HCT116 (cell line): Measurements from ENCODE around the gene S100A7. TPM values are rescaled to one million over a fixed set of nuclear protein-coding genes. Genes with fewer than 3 reads are reported as not detected.

Source experiments
- ATAC-seq: fragments of 200-7000 bp; cut with Tn5 transposase; 2 replicates; pipeline ENCODE4 v1.9.1; 2020; ENCODE audit warnings: mild to moderate bottlenecking, moderate library complexity
- BruUV-seq: library from RNA; stranded (reverse); fragments of 400-500 nt; replicated peaks from 2 replicates; lab custom pipeline; 2021; lab: Mats Ljungman, UMichigan
- CTCF ChIA-PET: fragments of 300-600 bp; sonication (Branson Sonifier 250); formaldehyde crosslinking; loops from one replicate; lab custom pipeline; 2021; ENCODE audit warnings: antibody characterized with exemption; lab: Charles Lee
- POLR2A ChIA-PET: fragments of 300-600, 350-600 bp; sonication (Branson Sonifier 250); formaldehyde crosslinking; loops from one replicate; lab custom pipeline; 2021; ENCODE audit warnings: antibody characterized with exemption; lab: Charles Lee
- RAD21 ChIA-PET, 2 experiments: fragments of 300-600 bp; sonication (Branson Sonifier 250); formaldehyde crosslinking; loops; one replicate each; lab custom pipeline; 2023; ENCODE audit warnings: low total read pairs in 2 of 2; ENCODE audit not compliant: uncharacterized antibody in 2 of 2, unreplicated experiment in 2 of 2, low non-redundant PET in 1 of 2; lab: Charles Lee
- DNase-seq: peaks from one replicate; pipeline ENCODE4 v3.0.0-alpha.2; 2010; ENCODE audit warnings: low read depth, low spot score
- H2AFZ ChIP-seq: fragments of 200-600 bp; shearing (Covaris generic), sonication (generic); 2 replicates; pipeline ENCODE4 v1.6.1; 2017; ENCODE audit warnings: low read depth, mixed run types, mixed read lengths, antibody characterized with exemption, low read length; ENCODE audit not compliant: poor library complexity, severe bottlenecking
- H3K27ac ChIP-seq: 2 replicates; pipeline ENCODE4 v1.5.1; 2012; ENCODE audit warnings: low read depth, low read length
- H3K27me3 ChIP-seq: fragments of 200-600 bp; sonication (generic); 2 replicates; pipeline ENCODE4 v1.6.1; 2016; ENCODE audit warnings: mixed run types, low read length, mixed read lengths; ENCODE audit not compliant: insufficient read depth
- H3K36me3 ChIP-seq, 2 experiments: fragments of 200-500 bp in 1 of 2; fragments of 200-600 bp in 1 of 2; sonication (Bioruptor generic) in 1 of 2; sonication (generic) in 1 of 2; 2 replicates each; pipeline versions ENCODE4 v1.5.1 to v1.6.1; 2014 to 2016; ENCODE audit warnings: low read length in 2 of 2, inconsistent platforms in 1 of 2, mixed read lengths in 1 of 2, mixed run types in 1 of 2; ENCODE audit not compliant: insufficient read depth in 2 of 2, control insufficient read depth in 1 of 2
- H3K4me1 ChIP-seq, 2 experiments: fragments of 200-600 bp in 1 of 2; sonication (generic) in 1 of 2; 2 replicates each; pipeline versions ENCODE4 v1.5.1 to v1.6.1; 2012 to 2017; ENCODE audit warnings: low read length in 2 of 2, inconsistent platforms in 1 of 2, mild to moderate bottlenecking in 1 of 2, mixed read lengths in 1 of 2, mixed run types in 1 of 2, moderate library complexity in 1 of 2; ENCODE audit not compliant: insufficient read depth in 2 of 2, control insufficient read depth in 1 of 2
- H3K4me2 ChIP-seq: fragments of 200-600 bp; sonication (generic); 2 replicates; pipeline ENCODE4 v1.6.1; 2017; ENCODE audit warnings: mixed run types, low read length, mixed read lengths
- H3K4me3 ChIP-seq, 2 experiments: fragments of 200-600 bp in 1 of 2; sonication (generic) in 1 of 2; replicated peaks in 1 of 2; 2 replicates each; pipeline ENCODE4 v1.5.1; 2011 to 2016; ENCODE audit warnings: low read length in 2 of 2, control low read depth in 1 of 2, low read depth in 1 of 2, mild to moderate bottlenecking in 1 of 2, mixed read lengths in 1 of 2, mixed run types in 1 of 2
- H3K79me2 ChIP-seq: fragments of 200-600 bp; sonication (generic); 2 replicates; pipeline ENCODE4 v1.6.1; 2017; ENCODE audit warnings: mild to moderate bottlenecking, mixed run types, low read length, moderate library complexity, mixed read lengths; ENCODE audit not compliant: insufficient read depth
- H3K9ac ChIP-seq: fragments of 200-600 bp; sonication (generic); 2 replicates; pipeline ENCODE4 v1.6.1; 2016; ENCODE audit warnings: low read length, mixed read lengths
- H3K9me2 ChIP-seq: fragments of 200-600 bp; sonication (generic), shearing (Covaris generic); 2 replicates; pipeline ENCODE4 v1.6.1; 2017; ENCODE audit warnings: mixed run types, mild to moderate bottlenecking, moderate library complexity; ENCODE audit not compliant: insufficient read depth
- H3K9me3 ChIP-seq, 2 experiments: fragments of 200-500 bp in 1 of 2; fragments of 200-600 bp in 1 of 2; sonication (Bioruptor generic) in 1 of 2; sonication (generic) in 1 of 2; 2 replicates each; pipeline ENCODE4 v1.6.1; 2014 to 2017; ENCODE audit warnings: low read length in 2 of 2, mixed read lengths in 2 of 2, inconsistent platforms in 1 of 2, low read depth in 1 of 2, mild to moderate bottlenecking in 1 of 2, mixed run types in 1 of 2, moderate library complexity in 1 of 2; ENCODE audit not compliant: control insufficient read depth in 1 of 2, insufficient read depth in 1 of 2
- H4K20me1 ChIP-seq: fragments of 200-600 bp; sonication (generic), shearing (Covaris generic); 2 replicates; pipeline ENCODE4 v1.6.1; 2017; ENCODE audit warnings: mixed run types, mild to moderate bottlenecking, moderate library complexity; ENCODE audit not compliant: insufficient read depth
- CBX3 ChIP-seq: IDR thresholded peaks from 2 replicates; pipeline ENCODE4 v1.6.1; 2012; ENCODE audit warnings: low read depth
- ELF1 ChIP-seq: IDR thresholded peaks from 2 replicates; pipeline ENCODE4 v1.6.1; 2012; ENCODE audit warnings: low read depth, borderline replicate concordance
- POLR2AphosphoS5 ChIP-seq: IDR thresholded peaks from 2 replicates; pipeline ENCODE4 v1.6.1; 2011; ENCODE audit warnings: mild to moderate bottlenecking, low read depth, low read length, moderate library complexity
- REST ChIP-seq: IDR thresholded peaks from 2 replicates; pipeline ENCODE4 v1.6.1; 2012; ENCODE audit warnings: low read depth
- ZBTB33 ChIP-seq: IDR thresholded peaks from 2 replicates; pipeline ENCODE4 v1.6.1; 2011; ENCODE audit warnings: mild to moderate bottlenecking, low read length, moderate library complexity; ENCODE audit not compliant: insufficient replicate concordance; ENCODE audit errors: extremely low read depth
- ZFX ChIP-seq: fragments of 450-650 bp; IDR thresholded peaks from 2 replicates; pipeline ENCODE4 v1.6.1; 2017
- ZNF274 ChIP-seq: fragments of 200-500 bp; sonication (Bioruptor generic); IDR thresholded peaks from 2 replicates; pipeline ENCODE4 v1.6.1; 2014; ENCODE audit warnings: mild to moderate bottlenecking, low read depth, low read length, inconsistent platforms
- intact Hi-C: fragments of 100-400 bp; cut with micrococcal nuclease; formaldehyde crosslinking; loops from 2 replicates; pipeline ENCODE4 v1.10.0; 2022
- total RNA-seq: library from RNA; stranded (reverse); gene quantifications from one replicate; pipeline ENCODE4 v1.2.1, GENCODE V29; 2021; ENCODE audit not compliant: unreplicated experiment
- TF ChIP-seq, protein P1 (sequence below): IDR thresholded peaks from 2 replicates; pipeline ENCODE4 v1.6.1; 2012

Gene S100A7
- total RNA-seq, 1 experiment from 2014 or later, result not detected

DNA sequence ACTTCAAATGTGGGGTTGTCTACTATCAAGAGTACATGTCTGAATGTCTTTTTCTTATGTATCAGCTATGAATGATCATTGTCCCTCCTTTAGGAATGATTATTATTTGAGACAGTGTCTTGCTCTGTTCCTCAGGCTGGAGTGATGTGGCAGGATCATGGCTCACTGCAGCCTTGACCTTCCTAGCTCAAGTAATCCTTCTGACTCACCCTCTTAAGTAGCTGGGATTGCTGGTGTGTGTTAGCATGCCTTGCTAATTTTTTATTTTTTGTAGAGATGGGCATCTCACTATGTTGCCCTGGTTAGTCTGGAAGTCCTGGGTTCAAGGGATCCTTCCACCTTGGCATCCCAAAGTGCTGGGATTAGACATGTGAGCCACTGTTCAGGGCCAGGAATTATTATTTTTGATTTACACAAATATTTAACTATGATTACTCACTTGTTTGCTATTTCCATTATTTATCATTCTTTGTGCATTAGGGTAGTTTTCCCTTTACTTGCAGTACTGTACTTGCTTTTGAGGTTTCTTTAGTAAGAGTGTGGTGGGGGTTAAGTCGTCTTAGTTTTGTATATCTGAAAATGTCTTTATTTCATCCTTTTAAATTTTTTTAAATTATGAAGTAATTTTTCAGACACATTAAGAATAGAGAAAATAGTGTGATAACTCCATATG lies 12.8 kb downstream of the S100A7 start:
- Histone ChIP-seq H2AFZ (no peak overlapping the region), H3K9me2 (no peaks in the 10 kb centered on the region), H3K79me2 (no peaks in the 10 kb centered on the region), H3K4me3 (no peak overlapping the region), H3K9me3 (no peaks in the 10 kb centered on the region), H3K27me3 (peaks cover 65% of the 10 kb centered on the region), H3K4me1 (peaks cover 0 to 7% of the 10 kb centered on the region in 2 experiments; a peak in 1 of 4 replicates), H3K9ac (no peak overlapping the region), H3K27ac (no peak overlapping the region), H4K20me1 (no peaks in the 10 kb centered on the region), H3K4me2 (no peak overlapping the region), H3K36me3 (no peaks in the 10 kb centered on the region)
- ChIA-PET CTCF (no interaction called here), RAD21 (no interaction called here), POLR2A (no interaction called here)
- no peak for DNase-seq
- ATAC-seq, result no peak; the same call in 1 of the 2 replicates
- TF ChIP-seq REST (no peak), ZFX (no peak), POLR2AphosphoS5 (no peak), ELF1 (no peak), ZBTB33 (no peak), ZNF274 (no peak), CBX3 (no peak)
- TF ChIP-seq, protein P1, sequence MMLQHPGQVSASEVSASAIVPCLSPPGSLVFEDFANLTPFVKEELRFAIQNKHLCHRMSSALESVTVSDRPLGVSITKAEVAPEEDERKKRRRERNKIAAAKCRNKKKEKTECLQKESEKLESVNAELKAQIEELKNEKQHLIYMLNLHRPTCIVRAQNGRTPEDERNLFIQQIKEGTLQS, result no peak
- intact Hi-C loops, result no loop called here
- BruUV-seq, result no TSS peak
